GM18498 (cell line): Measurements from ENCODE around the gene KLHL41.

Source experiments
- ATAC-seq: cut with Tn5 transposase; IDR thresholded peaks from one replicate; pipeline ENCODE4 v1.9.1; 2021; ENCODE audit warnings: mild to moderate bottlenecking, moderate library complexity; ENCODE audit not compliant: unreplicated experiment

KLHL41 gene

DNA sequence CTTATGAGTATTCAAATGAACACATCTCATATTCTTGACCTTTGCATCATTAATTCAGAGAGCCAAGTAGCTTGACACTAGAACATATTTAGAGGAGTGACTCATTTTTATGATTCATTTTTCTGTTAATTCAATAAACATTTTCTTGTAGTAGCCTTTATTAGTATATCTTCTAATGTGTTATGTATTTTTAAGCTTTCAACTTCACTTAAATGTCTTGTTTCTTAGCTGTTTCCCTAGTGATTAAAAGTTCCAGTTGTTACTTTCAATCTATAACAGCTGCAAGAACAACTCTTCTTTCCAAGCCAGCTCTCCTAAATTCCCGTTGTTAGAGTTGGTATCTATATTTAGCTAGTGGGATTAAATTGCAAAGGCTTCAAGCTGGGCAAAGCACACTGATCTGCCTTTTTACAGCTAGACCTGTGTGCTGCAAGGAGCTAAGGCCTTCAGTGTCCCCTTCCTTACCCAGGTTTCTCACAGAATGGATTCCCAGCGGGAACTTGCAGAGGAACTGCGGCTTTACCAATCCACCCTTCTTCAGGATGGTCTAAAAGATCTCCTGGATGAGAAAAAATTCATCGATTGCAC lies at the start of gene KLHL41:
KLHL41 (plus strand) TSS at position 405 of the 588 bp plus-strand sequence; CDS start at position 482, 77 bp downstream.
- ATAC-seq: no peak

- ATAC-seq: no peak
These were observed 48.4 kb upstream of the KLHL41 start for GRCh38 chr2:169461143-169461542.

DNA sequence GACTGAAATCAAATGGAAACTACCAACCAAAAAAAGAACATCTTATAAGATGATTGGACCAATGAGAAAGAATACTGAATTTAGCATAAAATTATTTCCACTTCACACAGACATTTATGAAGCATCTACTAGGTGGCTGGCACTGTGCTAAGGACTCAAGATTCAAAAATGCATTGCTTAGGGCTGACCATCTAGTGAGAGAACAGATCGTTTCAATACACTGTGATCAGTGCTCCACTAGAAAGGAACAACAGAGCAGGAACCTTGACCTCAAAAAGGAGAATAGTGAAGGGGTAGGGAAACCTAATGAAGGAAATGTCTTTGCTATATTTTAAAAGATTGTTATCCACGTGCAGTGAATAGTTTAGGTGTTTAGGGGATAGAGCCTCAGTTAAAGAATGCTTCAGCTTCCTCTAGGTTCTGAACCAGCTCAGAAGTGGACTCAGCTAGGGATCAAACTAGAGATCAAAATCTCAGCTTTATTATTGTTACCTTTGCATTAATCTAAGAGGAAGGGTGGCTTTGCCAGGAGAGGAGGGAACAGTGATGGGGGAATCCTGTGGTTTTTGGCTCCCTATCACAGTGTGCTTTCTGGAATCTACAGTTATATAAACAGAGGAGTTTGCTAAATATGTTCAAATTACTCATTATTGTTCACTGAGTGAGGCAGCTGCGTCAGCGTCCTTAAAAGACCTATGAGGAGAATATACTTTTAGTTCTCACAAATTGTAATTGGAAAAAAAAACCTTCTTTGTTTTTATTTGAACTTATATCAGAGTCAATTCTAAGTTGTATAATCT lies 46.4 kb upstream of the KLHL41 start:
- no peak for ATAC-seq

- ATAC-seq: no peak
These were observed 45.0 kb upstream of the KLHL41 start for GRCh38 chr2:169464466-169464865.

DNA sequence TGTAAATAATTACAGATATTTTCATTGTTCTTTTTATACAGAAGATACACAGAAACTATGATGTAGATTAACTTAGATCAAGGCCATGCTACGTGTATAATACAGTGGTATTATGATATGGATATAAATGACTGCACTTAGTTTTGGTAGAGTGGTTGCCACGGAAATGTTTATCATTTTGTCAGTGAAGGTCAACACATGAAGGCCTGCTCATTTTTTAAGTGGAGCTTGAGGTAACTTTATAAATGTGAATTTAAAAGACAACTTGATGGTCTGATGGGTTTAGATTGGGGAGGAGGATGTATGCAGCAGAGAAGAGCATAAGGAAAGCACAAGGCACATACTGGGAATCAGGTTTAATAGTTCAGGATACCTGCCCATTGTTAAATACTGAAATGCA lies 44.6 kb upstream of the KLHL41 start:
- no peak for ATAC-seq

DNA sequence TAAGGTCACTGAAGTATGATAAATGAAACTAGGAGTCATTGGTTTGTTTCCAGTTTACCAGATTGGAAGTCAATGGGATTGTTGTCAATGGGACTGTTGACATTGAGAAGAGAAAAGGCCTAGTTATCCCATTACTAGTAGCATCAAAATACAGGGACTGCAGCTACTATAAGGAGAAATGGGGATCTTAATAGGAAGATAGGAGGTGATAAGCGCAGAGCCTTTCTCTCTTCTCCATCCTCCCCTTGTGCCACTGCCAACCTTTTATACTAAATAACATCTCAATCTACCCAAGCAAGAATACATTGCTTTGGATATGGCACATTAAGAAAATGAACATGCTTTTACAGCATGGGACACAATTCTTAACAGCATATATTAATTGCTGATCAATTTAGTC lies 40.7 kb upstream of the KLHL41 start:
- ATAC-seq: no peak

DNA sequence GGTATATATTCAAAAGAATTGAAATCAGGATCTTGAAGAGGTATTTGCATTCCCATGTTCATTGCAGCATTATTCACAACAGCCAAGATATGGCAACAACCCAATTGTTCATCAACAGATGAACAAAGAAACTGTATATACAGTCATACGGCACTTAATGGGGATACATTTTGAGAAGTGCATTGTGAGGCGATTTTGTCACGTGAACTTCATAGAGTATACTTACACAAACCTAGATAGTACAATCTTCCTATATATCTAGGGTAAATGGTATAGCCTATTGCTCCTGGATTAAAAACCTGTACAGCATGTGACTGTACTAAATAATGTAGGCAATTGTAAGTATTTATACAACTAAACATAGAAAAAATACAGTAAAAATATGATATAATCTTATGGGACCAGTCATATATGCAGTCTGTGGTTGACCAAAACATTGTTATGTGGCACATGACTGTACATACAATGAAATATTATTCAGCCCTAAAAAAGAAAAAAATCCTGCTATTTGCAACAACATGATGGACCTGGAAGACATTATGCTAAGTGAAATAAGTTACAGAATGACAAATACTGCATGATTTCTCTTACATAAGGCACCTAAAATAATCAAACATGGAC lies 39.4 kb upstream of the KLHL41 start:
- no peak for ATAC-seq

GRCh38 chr2:169472249-169472648 lies 37.3 kb upstream of the KLHL41 start:
- no peak for ATAC-seq

DNA sequence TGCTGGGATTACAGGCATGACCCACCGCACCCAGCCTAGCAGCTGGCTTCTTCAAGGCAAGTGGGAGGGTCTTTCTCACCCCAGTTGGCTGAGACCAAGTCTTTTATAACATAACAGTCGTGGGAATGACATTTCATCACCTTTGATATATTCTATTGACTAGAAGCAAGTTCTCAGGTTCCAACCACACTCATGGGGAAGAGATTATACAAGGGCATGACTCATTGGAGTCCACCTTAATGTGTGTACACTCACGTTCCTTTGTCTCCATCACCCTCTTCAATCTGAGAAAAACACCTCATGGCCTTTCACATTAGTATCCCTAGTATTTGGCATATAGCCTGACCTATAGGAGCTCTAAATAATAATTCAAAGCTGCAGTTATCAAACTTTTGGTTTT lies 33.0 kb upstream of the KLHL41 start:
- no peak for ATAC-seq

DNA sequence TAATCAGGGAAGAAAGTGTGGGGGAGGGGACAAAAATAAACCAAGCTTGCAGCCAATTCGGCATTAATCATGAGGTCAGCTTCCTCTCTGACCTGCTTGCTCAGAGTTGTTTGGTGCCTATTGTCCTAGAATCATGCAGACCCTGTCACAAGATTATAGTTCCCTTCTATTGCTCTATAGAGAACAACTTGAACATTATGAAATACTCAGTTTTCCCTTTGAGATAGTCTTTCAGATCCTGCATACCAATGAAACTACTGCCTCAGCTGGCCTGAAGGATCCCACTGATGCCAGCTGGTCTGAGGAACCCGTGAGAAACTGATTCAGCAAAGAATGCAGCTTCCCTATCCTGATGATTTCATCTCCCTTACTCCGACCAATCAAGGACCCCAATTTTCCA lies 31.2 kb upstream of the KLHL41 start:
- no peak for ATAC-seq

DNA sequence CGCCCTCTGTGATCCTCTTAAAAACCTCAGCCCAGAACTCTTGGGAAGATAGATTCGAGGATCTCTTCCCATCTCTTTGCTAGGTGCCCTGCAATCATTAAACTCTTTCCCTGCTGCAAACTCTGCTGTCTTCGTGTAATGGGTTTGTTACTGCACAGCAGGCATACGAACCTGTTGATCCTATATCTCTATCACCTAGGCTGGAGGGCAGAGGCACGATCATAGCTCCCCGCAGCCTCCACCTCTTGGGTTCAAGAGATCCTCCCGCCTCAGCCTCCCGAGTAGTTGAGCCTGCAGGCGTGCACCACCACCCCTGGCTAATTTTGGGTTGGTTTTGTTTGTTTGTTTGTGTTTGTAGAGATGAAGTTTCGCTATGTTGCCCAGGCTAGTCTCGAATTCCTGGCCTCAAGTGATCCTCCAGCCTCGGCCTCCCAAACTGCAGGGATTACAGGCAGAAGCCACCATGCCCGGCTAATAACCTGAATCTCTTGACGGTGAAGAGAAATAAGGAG lies 30.7 kb upstream of the KLHL41 start:
- no peak for ATAC-seq

DNA sequence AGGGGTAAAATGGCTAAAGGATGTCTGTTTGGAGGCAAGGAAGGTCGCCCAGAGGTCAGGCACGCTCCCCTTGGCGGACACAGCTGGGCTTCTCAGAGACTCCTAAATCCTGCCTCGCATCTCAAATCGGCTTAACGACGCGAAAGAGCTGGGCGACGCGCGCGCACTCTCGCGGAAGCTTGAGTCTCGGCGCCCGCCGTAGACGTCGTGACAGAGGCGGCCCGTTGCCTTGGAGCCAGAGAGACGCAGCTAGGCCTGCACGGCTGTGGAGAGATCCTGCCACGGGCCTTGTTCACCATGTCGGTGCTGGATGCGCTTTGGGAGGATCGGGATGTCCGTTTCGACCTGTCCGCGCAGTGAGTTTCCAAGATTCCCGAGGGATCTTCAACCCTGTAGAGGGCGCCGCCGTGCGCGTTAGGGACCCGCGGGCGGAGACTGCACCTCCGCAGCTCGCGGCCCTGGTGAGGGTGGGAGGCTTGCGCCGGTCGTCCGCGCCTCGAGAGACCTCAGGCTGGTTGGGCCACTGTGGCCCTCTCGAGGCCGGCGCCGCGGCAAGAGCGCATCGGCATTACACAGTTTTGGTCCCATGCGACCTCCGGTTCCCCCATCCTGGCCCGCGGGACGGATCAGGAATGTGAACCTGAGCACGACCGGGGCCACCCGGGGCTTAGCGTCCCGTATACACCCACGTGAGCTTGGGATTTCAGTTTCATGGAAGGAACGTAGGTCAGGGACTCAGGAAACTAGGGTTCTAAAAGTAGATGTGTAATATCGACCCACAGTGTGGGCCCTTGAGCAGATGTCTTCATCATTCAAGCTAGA lies 30.0 kb upstream of the KLHL41 start, which contains the start of gene BBS5:
BBS5 (plus strand) TSS at position 238 of the 822 bp plus-strand sequence; CDS start at position 298, 60 bp downstream.
- ATAC-seq: peak; percentile 98

- no peak for ATAC-seq
These were observed 29.4 kb upstream of the KLHL41 start for GRCh38 chr2:169480079-169480465.

GRCh38 chr2:169485650-169486138 lies 23.8 kb upstream of the KLHL41 start:
- no peak for ATAC-seq

DNA sequence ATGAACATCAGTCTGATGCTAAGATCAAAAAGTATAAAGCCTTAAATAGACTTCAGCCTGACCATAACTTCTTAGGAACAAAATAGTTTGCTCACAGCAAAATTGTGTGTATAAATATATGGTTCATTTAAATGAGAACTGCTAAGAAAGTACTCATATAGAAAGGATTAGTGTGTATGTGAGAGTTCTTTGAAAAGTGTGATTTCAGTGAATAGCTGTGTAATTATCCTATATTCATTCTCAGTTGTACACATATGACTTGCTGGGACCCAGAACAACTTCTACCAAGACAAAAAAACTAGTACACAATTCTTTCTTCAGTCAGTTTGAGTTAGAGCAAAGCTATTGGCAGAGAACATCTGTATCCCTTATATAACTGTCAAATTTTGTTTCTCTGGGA lies 23.0 kb upstream of the KLHL41 start:
- no peak for ATAC-seq

- ATAC-seq: no peak
These were observed 18.7 kb upstream of the KLHL41 start for GRCh38 chr2:169490834-169491233.

- ATAC-seq: no peak
These were observed 18.1 kb upstream of the KLHL41 start for GRCh38 chr2:169491378-169491777.

DNA sequence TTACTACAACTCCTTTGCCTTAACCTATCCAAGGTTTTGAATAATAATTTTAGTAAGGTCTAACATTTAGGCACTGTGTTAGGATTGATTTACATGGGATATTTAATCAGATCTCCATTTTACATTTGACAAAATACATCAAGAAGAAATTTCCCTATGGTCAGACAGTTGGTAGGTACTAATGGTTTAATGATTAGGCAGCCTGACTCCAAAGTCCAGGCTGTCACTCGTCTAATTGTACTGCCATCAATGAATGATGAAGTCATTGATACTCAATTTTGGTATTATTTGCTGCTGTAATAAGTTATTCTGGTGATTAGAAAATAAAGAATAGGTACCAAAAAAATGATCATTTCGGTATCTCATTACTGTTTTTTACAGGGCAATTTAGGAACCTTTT lies 16.1 kb upstream of the KLHL41 start:
- no peak for ATAC-seq

DNA sequence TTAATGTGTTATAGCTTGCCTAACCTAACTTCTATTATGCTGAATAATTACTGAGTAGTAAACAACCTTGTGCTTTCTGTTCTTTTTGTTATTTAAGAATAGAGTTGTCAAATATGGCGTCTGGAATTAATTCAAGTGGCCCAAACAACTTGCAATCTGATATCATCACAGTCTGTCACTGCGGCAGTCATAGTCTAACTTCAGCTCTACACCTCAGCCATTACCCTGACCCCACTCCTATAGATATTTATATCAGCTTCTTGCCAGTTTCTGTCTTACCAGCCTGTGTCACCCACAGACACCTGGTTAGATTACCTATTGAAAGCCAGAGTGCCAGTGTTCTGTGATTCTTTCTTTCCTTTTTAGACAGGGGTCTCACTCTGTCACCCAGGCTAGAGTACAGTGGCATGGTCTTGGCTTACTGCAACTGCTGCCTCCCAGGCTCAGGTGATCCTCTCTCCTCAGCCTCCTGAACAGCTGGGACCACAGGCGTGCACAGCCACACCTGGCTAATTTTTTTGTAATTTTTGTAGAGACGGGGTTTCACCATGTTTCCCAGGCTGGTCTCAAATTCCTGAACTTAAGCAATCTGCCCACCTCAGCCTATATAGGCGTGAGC lies 14.1 kb upstream of the KLHL41 start:
- ATAC-seq: no peak

DNA sequence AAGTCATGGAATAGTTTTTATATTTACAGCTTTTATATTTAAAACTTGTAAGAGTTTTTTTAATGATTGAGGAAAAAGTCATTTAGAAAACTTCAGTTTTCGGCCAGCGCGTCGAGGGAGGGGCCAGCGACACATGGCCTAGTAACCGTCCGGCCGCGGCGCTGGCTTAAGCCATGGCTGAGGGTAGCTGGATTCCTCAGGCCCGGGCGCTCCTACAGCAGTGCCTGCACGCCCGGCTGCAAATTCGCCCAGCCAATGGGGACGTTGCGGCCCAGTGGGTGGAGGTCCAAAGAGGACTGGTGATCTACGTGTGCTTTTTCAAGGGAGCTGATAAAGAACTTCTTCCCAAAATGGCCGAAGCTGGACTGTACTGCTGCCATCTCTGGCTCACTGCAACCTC lies 4.9 kb upstream of the KLHL41 start:
- ATAC-seq: no peak
